H9 (cell line): ENCODE measurements around the gene TMCO4. TPM values are rescaled to one million over a fixed set of nuclear protein-coding genes. Genes with fewer than 3 reads are reported as not detected.

Experiments
- DNase-seq: peaks from one replicate; pipeline ENCODE4 v3.0.0-alpha.2; 2017
- H2AFZ ChIP-seq: one replicate; pipeline ENCODE4 v1.6.1; 2013; ENCODE audit warnings: mild to moderate bottlenecking, low read length, control low read depth, moderate library complexity
- H2AK5ac ChIP-seq: 2 replicates; pipeline ENCODE4 v1.6.1; 2013; ENCODE audit warnings: low read length, control low read depth, mixed read lengths; ENCODE audit not compliant: insufficient read length
- H2BK120ac ChIP-seq: one replicate; pipeline ENCODE4 v1.6.1; 2013; ENCODE audit warnings: low read depth, mild to moderate bottlenecking, low read length, control low read depth, inconsistent platforms; ENCODE audit not compliant: poor library complexity, severe bottlenecking
- H2BK12ac ChIP-seq: 2 replicates; pipeline ENCODE4 v1.6.1; 2013; ENCODE audit warnings: low read length, control low read depth, mixed read lengths, low read depth; ENCODE audit not compliant: insufficient read length
- H2BK15ac ChIP-seq: 2 replicates; pipeline ENCODE4 v1.6.1; 2013; ENCODE audit warnings: low read depth, low read length, control low read depth
- H2BK20ac ChIP-seq: one replicate; pipeline ENCODE4 v1.6.1; 2013; ENCODE audit warnings: low read depth, mild to moderate bottlenecking, low read length, control low read depth, inconsistent platforms; ENCODE audit not compliant: poor library complexity, severe bottlenecking
- H2BK5ac ChIP-seq: 2 replicates; pipeline ENCODE4 v1.6.1; 2013; ENCODE audit warnings: low read length, control low read depth, mixed read lengths; ENCODE audit not compliant: insufficient read length
- H3K14ac ChIP-seq: 2 replicates; pipeline ENCODE4 v1.6.1; 2013; ENCODE audit warnings: low read length, control low read depth; ENCODE audit not compliant: insufficient read depth
- H3K18ac ChIP-seq: 2 replicates; pipeline ENCODE4 v1.6.1; 2013; ENCODE audit warnings: low read depth, mild to moderate bottlenecking, mixed read lengths, low read length, control low read depth; ENCODE audit not compliant: insufficient read length
- H3K23ac ChIP-seq: 2 replicates; pipeline ENCODE4 v1.6.1; 2013; ENCODE audit warnings: low read length, control low read depth, mixed read lengths, low read depth; ENCODE audit not compliant: insufficient read length
- H3K23me2 ChIP-seq: 2 replicates; pipeline ENCODE4 v1.6.1; 2013; ENCODE audit warnings: low read depth, mild to moderate bottlenecking, mixed read lengths, low read length, control low read depth; ENCODE audit not compliant: insufficient read length, poor library complexity, severe bottlenecking
- H3K27ac ChIP-seq: 2 replicates; pipeline ENCODE4 v1.5.1; 2013; ENCODE audit warnings: low read length, control low read depth, mixed read lengths, low read depth; ENCODE audit not compliant: insufficient read length
- H3K27me3 ChIP-seq: 2 replicates; pipeline ENCODE4 v1.6.1; 2013; ENCODE audit warnings: low read length, control low read depth, inconsistent platforms; ENCODE audit not compliant: insufficient read depth
- H3K4ac ChIP-seq: 2 replicates; pipeline ENCODE4 v1.6.1; 2013; ENCODE audit warnings: low read depth, mild to moderate bottlenecking, control low read depth, inconsistent platforms, low read length, moderate library complexity
- H3K4me1 ChIP-seq: 2 replicates; pipeline ENCODE4 v1.6.1; 2013; ENCODE audit warnings: low read length, control low read depth, inconsistent platforms; ENCODE audit not compliant: insufficient read depth
- H3K4me2 ChIP-seq: 2 replicates; pipeline ENCODE4 v1.6.1; 2013; ENCODE audit warnings: low read length, control low read depth, mixed read lengths; ENCODE audit not compliant: insufficient read length, insufficient read depth
- H3K56ac ChIP-seq: 2 replicates; pipeline ENCODE4 v1.6.1; 2013; ENCODE audit warnings: low read depth, mild to moderate bottlenecking, mixed read lengths, low read length, control low read depth; ENCODE audit not compliant: insufficient read length
- H3K79me1 ChIP-seq: 2 replicates; pipeline ENCODE4 v1.6.1; 2013; ENCODE audit warnings: low read depth, mild to moderate bottlenecking, moderate library complexity, low read length, control low read depth, inconsistent platforms; ENCODE audit not compliant: insufficient read depth, poor library complexity, severe bottlenecking
- H3K79me2 ChIP-seq: 2 replicates; pipeline ENCODE4 v1.6.1; 2013; ENCODE audit warnings: low read length, control low read depth, inconsistent platforms; ENCODE audit not compliant: insufficient read depth
- H3K9ac ChIP-seq: 2 replicates; pipeline ENCODE4 v1.6.1; 2013; ENCODE audit warnings: low read length, control low read depth, mixed read lengths; ENCODE audit not compliant: insufficient read length; ENCODE audit errors: extremely low read depth
- H3K9me3 ChIP-seq: one replicate; pipeline ENCODE4 v1.6.1; 2013; ENCODE audit warnings: low read depth, low read length, inconsistent platforms; ENCODE audit not compliant: control insufficient read depth
- H3T11ph ChIP-seq: one replicate; pipeline ENCODE4 v1.6.1; 2013; ENCODE audit warnings: mild to moderate bottlenecking, low read length, control low read depth, inconsistent platforms
- H4K20me1 ChIP-seq: one replicate; pipeline ENCODE4 v1.6.1; 2013; ENCODE audit not compliant: control insufficient read depth, insufficient read length, insufficient read depth
- H4K5ac ChIP-seq: 2 replicates; pipeline ENCODE4 v1.6.1; 2013; ENCODE audit warnings: low read depth, mild to moderate bottlenecking, mixed read lengths, low read length, control low read depth; ENCODE audit not compliant: insufficient read length
- H4K8ac ChIP-seq: replicated peaks from 2 replicates; pipeline ENCODE4 v1.6.1; 2013; ENCODE audit warnings: low read length, control low read depth, mixed read lengths, low read depth; ENCODE audit not compliant: insufficient read length
- H4K91ac ChIP-seq: 2 replicates; pipeline ENCODE4 v1.6.1; 2013; ENCODE audit warnings: low read depth, mild to moderate bottlenecking, moderate library complexity, mixed read lengths, low read length, control low read depth; ENCODE audit not compliant: insufficient read length
- H3K27ac Mint-ChIP-seq, 3 experiments: 2 replicates in 2 of 3; 3 replicates in 1 of 3; pipeline ENCODE4 v1.8.0; 2020 to 2021; ENCODE audit warnings: mixed read lengths in 3 of 3, mild to moderate bottlenecking in 1 of 3, moderate library complexity in 1 of 3
- H3K27me3 Mint-ChIP-seq: 2 replicates; pipeline ENCODE4 v1.8.0; 2021; ENCODE audit warnings: low read depth, mild to moderate bottlenecking, moderate library complexity, mixed read lengths
- H3K36me3 Mint-ChIP-seq, 3 experiments: 2 replicates in 2 of 3; 3 replicates in 1 of 3; pipeline ENCODE4 v1.8.0; 2020 to 2021; ENCODE audit warnings: low read depth in 3 of 3, mixed read lengths in 3 of 3; ENCODE audit not compliant: insufficient read depth in 1 of 3
- H3K4me1 Mint-ChIP-seq, 2 experiments: 2 replicates each; pipeline ENCODE4 v1.8.0; 2020; ENCODE audit warnings: mixed read lengths in 2 of 2
- H3K4me3 Mint-ChIP-seq, 2 experiments: 2 replicates in 1 of 2; 3 replicates in 1 of 2; pipeline ENCODE4 v1.8.0; 2020 to 2021; ENCODE audit warnings: mild to moderate bottlenecking in 2 of 2, mixed read lengths in 2 of 2, moderate library complexity in 1 of 2
- H3K9me3 Mint-ChIP-seq, 2 experiments: 2 replicates in 1 of 2; 3 replicates in 1 of 2; pipeline ENCODE4 v1.8.0; 2020; ENCODE audit warnings: mild to moderate bottlenecking in 2 of 2, mixed read lengths in 2 of 2, moderate library complexity in 1 of 2
- WGBS: extraction: QIAGEN DNeasy Blood & Tissue Kit; methylation state at CpG from one replicate; pipeline ENCODE4 v1.1.7; 2013; ENCODE audit warnings: missing lambda C conversion rate, low lambda C conversion rate, mixed read lengths; ENCODE audit not compliant: insufficient read length; ENCODE audit errors: extremely low coverage; 5-methylcytosine and 5-hydroxymethylcytosine counted together
- total RNA-seq: library from RNA; stranded (reverse); gene quantifications from 2 replicates; pipeline ENCODE4 v1.2.1, GENCODE V29; 2021
- TF ChIP-seq, protein P1 (sequence below): fragments of 200-600 bp; sonication (generic); conservative IDR thresholded peaks from 3 replicates; pipeline ENCODE4 v1.8.0; 2021; ENCODE audit warnings: antibody characterized with exemption, mild to moderate bottlenecking

TMCO4 gene
- total RNA-seq, 1 experiment from 2014 or later: 4.0 TPM

DNA sequence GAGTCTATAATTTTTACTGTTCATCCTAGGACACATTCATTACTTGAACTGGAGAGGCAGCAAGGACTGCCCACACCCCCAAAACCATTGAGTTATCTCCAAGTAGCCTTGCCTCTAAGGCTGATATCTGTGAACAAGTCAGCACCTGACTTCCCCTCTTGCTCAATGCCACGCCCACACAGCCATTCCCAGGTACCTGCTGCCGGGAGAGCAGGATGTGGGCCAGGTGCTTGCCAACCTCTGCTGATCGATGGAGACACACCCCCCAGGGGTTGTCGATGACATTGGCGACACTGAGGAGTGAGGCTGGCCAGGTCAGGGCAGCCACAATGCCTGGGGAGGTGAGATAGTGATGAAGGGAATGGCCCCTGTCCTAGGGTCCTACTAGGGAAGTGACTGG, 60.1 kb downstream of the TMCO4 start:
- Histone ChIP-seq H2BK15ac (no peak overlapping the region), H2BK5ac (no peak overlapping the region), H2BK20ac (no peak overlapping the region), H3K56ac (no peak overlapping the region), H3K27ac (no peak overlapping the region), H3K18ac (no peak overlapping the region), H3K23ac (no peak overlapping the region), H3K4ac (no peak overlapping the region), H3K79me2 (no peaks in the 10 kb centered on the region), H4K5ac (no peak overlapping the region), H3K27me3 (no peaks in the 10 kb centered on the region; the same call in 1 of the 2 replicates), H2AK5ac (no peak overlapping the region), H3K23me2 (no peaks in the 10 kb centered on the region), H4K8ac (no peak overlapping the region), H4K20me1 (no peaks in the 10 kb centered on the region), H3K79me1 (no peaks in the 10 kb centered on the region), H3K9me3 (no peaks in the 10 kb centered on the region), H2AFZ (no peak overlapping the region), H4K91ac (no peak overlapping the region), H2BK120ac (no peak overlapping the region), H3T11ph (no peak overlapping the region), H2BK12ac (no peak overlapping the region), H3K4me1 (no peaks in the 10 kb centered on the region), H3K9ac (no peak overlapping the region), H3K4me2 (no peak overlapping the region), H3K14ac (no peak overlapping the region)
- Mint-ChIP-seq H3K27me3 (peaks cover 16% of the 10 kb centered on the region), H3K36me3 (no peaks in the 10 kb centered on the region), H3K27ac (peak overlapping the region in 1 of 3 experiments; percentile 41; a peak in 1 of 7 replicates), H3K9me3 (peaks cover 0 to 3% of the 10 kb centered on the region in 2 experiments; a peak in 3 of 5 replicates), H3K4me1 (no peaks in the 10 kb centered on the region), H3K4me3 (no peak overlapping the region)
- no CpG with 5 or more reads among the region's 5 CpGs for WGBS
- DNase-seq: no peak
- TF ChIP-seq, protein P1, sequence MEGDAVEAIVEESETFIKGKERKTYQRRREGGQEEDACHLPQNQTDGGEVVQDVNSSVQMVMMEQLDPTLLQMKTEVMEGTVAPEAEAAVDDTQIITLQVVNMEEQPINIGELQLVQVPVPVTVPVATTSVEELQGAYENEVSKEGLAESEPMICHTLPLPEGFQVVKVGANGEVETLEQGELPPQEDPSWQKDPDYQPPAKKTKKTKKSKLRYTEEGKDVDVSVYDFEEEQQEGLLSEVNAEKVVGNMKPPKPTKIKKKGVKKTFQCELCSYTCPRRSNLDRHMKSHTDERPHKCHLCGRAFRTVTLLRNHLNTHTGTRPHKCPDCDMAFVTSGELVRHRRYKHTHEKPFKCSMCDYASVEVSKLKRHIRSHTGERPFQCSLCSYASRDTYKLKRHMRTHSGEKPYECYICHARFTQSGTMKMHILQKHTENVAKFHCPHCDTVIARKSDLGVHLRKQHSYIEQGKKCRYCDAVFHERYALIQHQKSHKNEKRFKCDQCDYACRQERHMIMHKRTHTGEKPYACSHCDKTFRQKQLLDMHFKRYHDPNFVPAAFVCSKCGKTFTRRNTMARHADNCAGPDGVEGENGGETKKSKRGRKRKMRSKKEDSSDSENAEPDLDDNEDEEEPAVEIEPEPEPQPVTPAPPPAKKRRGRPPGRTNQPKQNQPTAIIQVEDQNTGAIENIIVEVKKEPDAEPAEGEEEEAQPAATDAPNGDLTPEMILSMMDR: no peak
